Keratinocyte (primary cell): ENCODE results near the gene GRIK4. TPM values are rescaled to one million over a fixed set of nuclear protein-coding genes. Genes with fewer than 3 reads are reported as not detected.

Experiments used
- DNase-seq: peaks from one replicate; pipeline ENCODE4 v3.0.0-alpha.2; 2011; ENCODE audit warnings: low read depth, missing footprints, low spot score
- FAIRE-seq: peaks from 2 replicates; lab custom pipeline; 2011; peaks lifted over from hg19 to GRCh38; lab: Jason Lieb, UNC
- H2AFZ ChIP-seq: 2 replicates; pipeline ENCODE4 v1.6.0; 2012; ENCODE audit warnings: low read length, control low read depth, inconsistent platforms; ENCODE audit not compliant: control insufficient read depth
- H3K27ac ChIP-seq: 2 replicates; pipeline ENCODE4 v1.5.1; 2011; ENCODE audit warnings: low read length; ENCODE audit not compliant: control insufficient read depth, insufficient read depth
- H3K27me3 ChIP-seq: 3 replicates; pipeline ENCODE4 v1.6.0; 2011; ENCODE audit warnings: low read length; ENCODE audit not compliant: control insufficient read depth, insufficient read depth; ENCODE audit errors: extremely low read depth
- H3K36me3 ChIP-seq, 2 experiments: 2 replicates in 1 of 2; 3 replicates in 1 of 2; pipeline ENCODE4 v1.5.1; 2011; ENCODE audit warnings: low read length in 2 of 2, mild to moderate bottlenecking in 1 of 2; ENCODE audit not compliant: control insufficient read depth in 2 of 2, insufficient read depth in 2 of 2; ENCODE audit errors: extremely low read depth in 1 of 2
- H3K4me1 ChIP-seq: 3 replicates; pipeline ENCODE4 v1.5.1; 2011; ENCODE audit warnings: low read length; ENCODE audit not compliant: control insufficient read depth, insufficient read depth; ENCODE audit errors: extremely low read depth
- H3K4me2 ChIP-seq: 3 replicates; pipeline ENCODE4 v1.6.0; 2011; ENCODE audit warnings: low read depth, low read length; ENCODE audit not compliant: control insufficient read depth, insufficient read depth; ENCODE audit errors: extremely low read depth
- H3K4me3 ChIP-seq, 3 experiments: fragments of 200-600 bp in 1 of 3; sonication (generic) in 1 of 3; 2 replicates in 2 of 3; 3 replicates in 1 of 3; pipeline ENCODE4 v1.5.1; 2011 to 2016; ENCODE audit warnings: low read length in 3 of 3, mild to moderate bottlenecking in 3 of 3, control low read depth in 2 of 3, inconsistent platforms in 1 of 3, low read depth in 1 of 3, mixed read lengths in 1 of 3, mixed run types in 1 of 3, moderate library complexity in 1 of 3; ENCODE audit not compliant: control insufficient read depth in 2 of 3, insufficient read depth in 2 of 3; ENCODE audit errors: extremely low read depth in 1 of 3
- H3K79me2 ChIP-seq: 2 replicates; pipeline ENCODE4 v1.6.0; 2012; ENCODE audit warnings: low read length; ENCODE audit not compliant: control insufficient read depth, insufficient read depth
- H3K9ac ChIP-seq: 3 replicates; pipeline ENCODE4 v1.6.0; 2011; ENCODE audit warnings: low read length; ENCODE audit not compliant: control insufficient read depth, insufficient read depth; ENCODE audit errors: extremely low read depth
- H3K9me1 ChIP-seq: 3 replicates; pipeline ENCODE4 v1.6.0; 2011; ENCODE audit warnings: low read length; ENCODE audit not compliant: control insufficient read depth, insufficient read depth; ENCODE audit errors: extremely low read depth
- H3K9me3 ChIP-seq: 2 replicates; pipeline ENCODE4 v1.5.1; 2012; ENCODE audit warnings: low read depth, low read length; ENCODE audit not compliant: control insufficient read depth
- H4K20me1 ChIP-seq: 3 replicates; pipeline ENCODE4 v1.6.0; 2011; ENCODE audit warnings: low read length; ENCODE audit not compliant: control insufficient read depth, insufficient read depth; ENCODE audit errors: extremely low read depth
- EZH2 ChIP-seq: IDR thresholded peaks from one replicate; pipeline ENCODE4 v1.6.1; 2012; ENCODE audit warnings: inconsistent platforms, mild to moderate bottlenecking, low read length, moderate library complexity
- dilution Hi-C: fragments of 300-500 bp; cut with MboI; formaldehyde crosslinking; loops from one replicate; pipeline ENCODE4 v1.7.0; 2020; ENCODE audit warnings: low sequenced_read_pairs; ENCODE audit not compliant: extremely low pct_ligation_motif_present
- polyA plus RNA-seq, 5 experiments: library from polyadenylated mRNA; depleted of rRNA in 3 of 5; stranded (reverse) in 3 of 5; stranded (forward) in 1 of 5; unstranded in 1 of 5; fragments of >200 nt; gene quantifications; 1 replicate in 1 of 5; 2 replicates in 3 of 5; 3 replicates in 1 of 5; pipeline versions ENCODE4 v1.2.1 to v1.2.3, GENCODE V29; 2011 to 2012; ENCODE audit warnings: missing spikeins in 2 of 5, low read depth in 1 of 5, low replicate concordance in 1 of 5
- TF ChIP-seq, protein P1 (sequence below), 3 experiments: IDR thresholded peaks in 1 of 3; conservative IDR thresholded peaks in 1 of 3; optimal IDR thresholded peaks in 1 of 3; 2 replicates in 2 of 3; 3 replicates in 1 of 3; pipeline versions ENCODE3 to v1.5.1; 2011; ENCODE audit warnings: low read length in 3 of 3, mild to moderate bottlenecking in 3 of 3, moderate library complexity in 2 of 3, control low read depth in 1 of 3, inconsistent platforms in 1 of 3; ENCODE audit not compliant: insufficient read depth in 2 of 3; ENCODE audit errors: extremely low read depth in 1 of 3

GRIK4 gene
- polyA plus RNA-seq, 1 donor (not counting 4 experiments of a cell fraction or from before 2014, with no cell fraction given) = not detected

DNA sequence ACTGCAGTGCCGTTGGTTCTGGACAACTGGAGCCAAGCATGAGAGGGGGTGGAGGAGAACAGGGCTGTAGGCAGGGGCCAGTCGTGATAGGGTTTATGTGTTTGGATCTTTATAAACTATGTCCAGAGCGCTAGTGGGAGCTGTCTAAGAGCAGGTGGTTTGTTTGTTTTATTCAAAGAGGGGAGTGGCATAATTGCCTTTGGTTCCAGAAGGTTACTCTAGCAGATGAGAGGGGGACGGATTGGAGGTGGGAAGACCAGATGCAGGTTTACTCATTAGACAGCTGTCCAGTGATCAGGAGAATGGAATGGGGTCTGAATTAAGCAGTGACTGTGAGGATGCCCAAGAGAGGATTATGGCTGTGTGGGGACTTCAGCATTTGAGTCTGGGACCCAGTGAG, 403.1 kb downstream of the GRIK4 start:
- DNase-seq = no peak
- Histone ChIP-seq H3K79me2 (no peaks in the 10 kb centered on the region), H3K9ac (no peak overlapping the region), H3K4me1 (no peaks in the 10 kb centered on the region), H4K20me1 (no peaks in the 10 kb centered on the region), H3K36me3 (no peaks in the 10 kb centered on the region), H3K4me2 (no peak overlapping the region), H3K27me3 (peaks cover 17% of the 10 kb centered on the region), H3K9me3 (no peaks in the 10 kb centered on the region), H3K9me1 (no peaks in the 10 kb centered on the region), H3K4me3 (no peak overlapping the region), H2AFZ (no peak overlapping the region), H3K27ac (no peak overlapping the region)
- dilution Hi-C loops = no loop called here
- TF ChIP-seq EZH2 = no peak
- FAIRE-seq = no peak

DNA sequence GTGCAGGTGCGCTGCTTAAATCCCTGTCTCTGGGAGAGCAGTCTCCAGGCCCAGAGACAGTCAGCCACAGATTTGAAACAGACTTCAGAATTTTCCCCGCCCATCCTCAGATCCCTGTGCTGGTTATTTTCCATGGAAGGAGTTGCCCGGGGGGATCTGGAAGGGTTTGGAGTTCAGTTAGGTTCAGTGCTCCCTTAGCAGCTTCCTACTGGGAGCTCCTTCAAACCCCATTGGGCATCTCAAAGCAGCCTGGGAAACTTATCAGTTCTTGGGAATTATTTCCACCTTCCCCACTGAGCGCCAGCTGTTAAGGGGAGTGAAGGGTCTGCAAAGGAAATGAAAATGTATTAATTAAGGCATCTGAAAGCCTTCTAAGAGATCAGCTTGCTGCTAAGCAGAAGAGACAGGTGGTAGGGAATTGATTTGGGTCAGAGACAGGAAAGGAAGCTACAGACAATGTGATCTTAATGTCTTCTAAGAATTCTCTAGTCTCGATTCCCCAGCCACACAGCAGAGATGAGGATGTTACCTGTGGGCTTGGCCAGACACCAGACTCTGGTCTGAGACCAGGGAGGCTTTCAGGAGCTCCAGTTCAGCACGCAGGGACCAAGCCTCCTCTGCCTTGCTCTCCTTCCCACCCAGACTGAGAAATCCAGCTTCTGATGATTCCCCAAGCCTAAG, 406.2 kb downstream of the GRIK4 start:
- TF ChIP-seq, protein P1, sequence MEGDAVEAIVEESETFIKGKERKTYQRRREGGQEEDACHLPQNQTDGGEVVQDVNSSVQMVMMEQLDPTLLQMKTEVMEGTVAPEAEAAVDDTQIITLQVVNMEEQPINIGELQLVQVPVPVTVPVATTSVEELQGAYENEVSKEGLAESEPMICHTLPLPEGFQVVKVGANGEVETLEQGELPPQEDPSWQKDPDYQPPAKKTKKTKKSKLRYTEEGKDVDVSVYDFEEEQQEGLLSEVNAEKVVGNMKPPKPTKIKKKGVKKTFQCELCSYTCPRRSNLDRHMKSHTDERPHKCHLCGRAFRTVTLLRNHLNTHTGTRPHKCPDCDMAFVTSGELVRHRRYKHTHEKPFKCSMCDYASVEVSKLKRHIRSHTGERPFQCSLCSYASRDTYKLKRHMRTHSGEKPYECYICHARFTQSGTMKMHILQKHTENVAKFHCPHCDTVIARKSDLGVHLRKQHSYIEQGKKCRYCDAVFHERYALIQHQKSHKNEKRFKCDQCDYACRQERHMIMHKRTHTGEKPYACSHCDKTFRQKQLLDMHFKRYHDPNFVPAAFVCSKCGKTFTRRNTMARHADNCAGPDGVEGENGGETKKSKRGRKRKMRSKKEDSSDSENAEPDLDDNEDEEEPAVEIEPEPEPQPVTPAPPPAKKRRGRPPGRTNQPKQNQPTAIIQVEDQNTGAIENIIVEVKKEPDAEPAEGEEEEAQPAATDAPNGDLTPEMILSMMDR (optimal IDR thresholded peaks at IDR 0.05 in 1 of 3, IDR thresholded peaks at IDR 0.05 in 1 of 3, conservative IDR thresholded peaks at IDR 0.05 in 1 of 3; ENCODE audit: extremely low read depth in 1 of 3, insufficient read depth in 2 of 3, low read length in 3 of 3) = no peak
- TF ChIP-seq EZH2 = no peak
- H3K27me3 ChIP-seq = peaks cover 17% of the 10 kb centered on the region
- no peak overlapping the region for H2AFZ ChIP-seq
- dilution Hi-C loops = no loop called here
- no peaks in the 10 kb centered on the region for H3K36me3 ChIP-seq
- DNase-seq (no peak), FAIRE-seq (no peak)
- no peaks in the 10 kb centered on the region for H3K9me1 ChIP-seq
- H3K27ac ChIP-seq = no peak overlapping the region
- H4K20me1 ChIP-seq = no peaks in the 10 kb centered on the region
- no peaks in the 10 kb centered on the region for H3K4me1 ChIP-seq
- H3K79me2 ChIP-seq = no peaks in the 10 kb centered on the region
- no peak overlapping the region for H3K4me2 ChIP-seq
- no peak overlapping the region for H3K9ac ChIP-seq
- H3K4me3 ChIP-seq = no peak overlapping the region
- H3K9me3 ChIP-seq = no peaks in the 10 kb centered on the region

DNA sequence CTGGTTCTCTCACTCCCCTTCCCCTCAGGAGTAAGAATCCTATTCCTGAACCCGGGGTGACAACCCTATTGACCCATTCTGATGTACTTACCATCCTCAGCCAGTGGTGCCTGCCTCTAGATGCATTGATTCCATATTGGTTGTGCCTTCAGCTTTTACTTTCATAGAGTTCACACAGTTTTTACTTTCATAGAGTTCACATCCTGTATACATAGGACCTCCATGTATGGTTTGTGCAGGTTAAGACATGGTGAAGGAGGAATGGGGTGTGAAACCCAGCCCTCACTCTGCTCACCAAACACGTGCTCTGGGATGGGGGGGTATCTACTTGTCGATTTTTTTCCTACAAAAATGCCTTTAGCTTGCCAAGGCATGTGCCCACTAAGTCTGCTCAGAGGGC, 406.7 kb downstream of the GRIK4 start:
- no peaks in the 10 kb centered on the region for H3K9me1 ChIP-seq
- no peak overlapping the region for H3K4me3 ChIP-seq
- TF ChIP-seq EZH2 = no peak
- TF ChIP-seq, protein P1 (optimal IDR thresholded peaks at IDR 0.05 in 1 of 3, IDR thresholded peaks at IDR 0.05 in 1 of 3, conservative IDR thresholded peaks at IDR 0.05 in 1 of 3; ENCODE audit: extremely low read depth in 1 of 3, insufficient read depth in 2 of 3, low read length in 3 of 3) = no peak
- no peaks in the 10 kb centered on the region for H3K36me3 ChIP-seq
- H3K9ac ChIP-seq = no peak overlapping the region
- dilution Hi-C loops = no loop called here
- no peak for FAIRE-seq
- DNase-seq = no peak
- H3K27ac ChIP-seq = no peak overlapping the region
- no peaks in the 10 kb centered on the region for H3K79me2 ChIP-seq
- H4K20me1 ChIP-seq = no peaks in the 10 kb centered on the region
- peaks cover 17% of the 10 kb centered on the region for H3K27me3 ChIP-seq
- no peaks in the 10 kb centered on the region for H3K4me1 ChIP-seq
- H2AFZ ChIP-seq = no peak overlapping the region
- no peaks in the 10 kb centered on the region for H3K9me3 ChIP-seq
- H3K4me2 ChIP-seq = no peak overlapping the region
